Fibroblast of upper back skin (primary cell): ENCODE results near the gene EIF3B.
"Not testable (repeated sequence)": the region's sequence is repeated elsewhere in the genome, so short reads cannot be mapped to it uniquely, and the experiment has no call there.

ENCODE experiments used
- DNase-seq: peaks from one replicate; pipeline ENCODE4 v3.0.0-alpha.2; 2013

Gene EIF3B

GRCh38 chr7:2350055-2350454, 4.6 kb upstream of the EIF3B start:
- DNase-seq: no peak

GRCh38 chr7:2350861-2351260, 3.8 kb upstream of the EIF3B start:
- no peak for DNase-seq

- DNase-seq: no peak
Measured at GRCh38 chr7:2353113-2353935, 1.3 kb upstream of the EIF3B start.

GRCh38 chr7:2353936-2354185, 766 bp upstream of the EIF3B start:
- DNase-seq: peak; percentile 86

- DNase-seq: no peak
Measured at GRCh38 chr7:2354939-2355704, 495 bp downstream of the EIF3B start.

- DNase-seq: no peak
Measured at GRCh38 chr7:2355705-2356008, 1.0 kb downstream of the EIF3B start.

GRCh38 chr7:2357165-2357564, 2.5 kb downstream of the EIF3B start:
- no peak for DNase-seq

GRCh38 chr7:2357571-2357970, 2.9 kb downstream of the EIF3B start:
- DNase-seq: no peak

- no peak for DNase-seq
Measured at GRCh38 chr7:2358968-2359527, 4.4 kb downstream of the EIF3B start.

GRCh38 chr7:2359610-2360009, 5.0 kb downstream of the EIF3B start:
- DNase-seq: no peak

- DNase-seq: no peak
Measured at GRCh38 chr7:2360796-2361195, 6.2 kb downstream of the EIF3B start.

GRCh38 chr7:2362385-2363088, 7.9 kb downstream of the EIF3B start:
- no peak for DNase-seq

- no peak for DNase-seq
Measured at GRCh38 chr7:2369139-2369538, 14.5 kb downstream of the EIF3B start.

- DNase-seq: no peak
Measured at GRCh38 chr7:2371329-2371728, 16.7 kb downstream of the EIF3B start.

- DNase-seq: no peak
Measured at GRCh38 chr7:2372724-2373123, 18.1 kb downstream of the EIF3B start.

GRCh38 chr7:2373124-2373556, 18.5 kb downstream of the EIF3B start:
- DNase-seq: no peak

GRCh38 chr7:2373646-2374045, 19.0 kb downstream of the EIF3B start:
- no peak for DNase-seq

GRCh38 chr7:2374401-2374800, 19.8 kb downstream of the EIF3B start:
- DNase-seq: no peak

GRCh38 chr7:2374830-2375728, 20.5 kb downstream of the EIF3B start:
- DNase-seq: no peak

GRCh38 chr7:2376351-2377154, 21.9 kb downstream of the EIF3B start:
- DNase-seq: no peak

GRCh38 chr7:2377492-2377891, 22.9 kb downstream of the EIF3B start:
- not testable (repeated sequence) for DNase-seq

- DNase-seq: not testable (repeated sequence)
Measured at GRCh38 chr7:2378125-2378524, 23.5 kb downstream of the EIF3B start.
